ENCODE results near the gene SELENOV.

The SELENOV gene

GRCh38 chr19:39568604-39569003, 53.7 kb downstream of the SELENOV start:
- DNase-seq = no peak

Data from NCI-H1436 (cell line).